NCI-H146 (cell line): ENCODE results near the gene ZNF441.
A peak's percentile ranks its signal among the peaks of the same experiment; 100 is the strongest.
"Not testable (repeated sequence)": the region's sequence is repeated elsewhere in the genome, so short reads cannot be mapped to it uniquely, and the experiment has no call there.

Experiments used
- DNase-seq: peaks from one replicate; lab custom pipeline; 2025; lab: John Stamatoyannopoulos, UW

ZNF441 gene

GRCh38 chr19:11780431-11781020, 13.7 kb downstream of the ZNF441 start:
- DNase-seq: no peak

- DNase-seq: no peak
These were observed 14.7 kb downstream of the ZNF441 start for GRCh38 chr19:11781295-11782057.

- DNase-seq: no peak
These were observed 17.0 kb downstream of the ZNF441 start for GRCh38 chr19:11783767-11784166.

- DNase-seq: no peak
These were observed 17.6 kb downstream of the ZNF441 start for GRCh38 chr19:11784356-11784755.

- DNase-seq: no peak
These were observed 20.7 kb downstream of the ZNF441 start for GRCh38 chr19:11787536-11787935.

- DNase-seq: no peak
These were observed 26.1 kb downstream of the ZNF441 start for GRCh38 chr19:11792942-11793341.

GRCh38 chr19:11797491-11797890, 30.7 kb downstream of the ZNF441 start:
- DNase-seq: peak; percentile 98

- peak; percentile 98 for DNase-seq
These were observed 31.9 kb downstream of the ZNF441 start, which contains the start of gene ZNF491 for GRCh38 chr19:11798391-11799330. TSS of gene ZNF491 (plus strand) at chr19:11798523. CDS start at chr19:11805954, 7,431 bp downstream.

- DNase-seq: no peak
These were observed 39.7 kb downstream of the ZNF441 start for GRCh38 chr19:11806354-11807098.

- no peak for DNase-seq
These were observed 40.2 kb downstream of the ZNF441 start for GRCh38 chr19:11807099-11807380.

GRCh38 chr19:11813703-11814028, 46.9 kb downstream of the ZNF441 start:
- peak; percentile 66 for DNase-seq

- DNase-seq: peak; percentile 99
These were observed 47.4 kb downstream of the ZNF441 start, which contains the start of gene ZNF440 for GRCh38 chr19:11814029-11814699. TSS of gene ZNF440 (plus strand) at chr19:11814273. CDS start at chr19:11814448, 175 bp downstream.

- peak; percentile 65 for DNase-seq
These were observed 47.9 kb downstream of the ZNF441 start for GRCh38 chr19:11814700-11815035.

- DNase-seq: no peak
These were observed 54.8 kb downstream of the ZNF441 start for GRCh38 chr19:11821474-11822109.

GRCh38 chr19:11828957-11829876, 62.4 kb downstream of the ZNF441 start:
- not testable (repeated sequence) for DNase-seq

GRCh38 chr19:11832253-11832912, 65.6 kb downstream of the ZNF441 start:
- no peak for DNase-seq

- DNase-seq: no peak
These were observed 66.7 kb downstream of the ZNF441 start for GRCh38 chr19:11833541-11833940.
